GM21367 (cell line): ENCODE data around the gene AMIGO1.
A peak's percentile ranks its signal among the peaks of the same experiment; 100 is the strongest.

Source experiments
- ATAC-seq: cut with Tn5 transposase; IDR thresholded peaks from one replicate; pipeline ENCODE4 v1.9.1; 2021; ENCODE audit not compliant: unreplicated experiment

AMIGO1 gene

GRCh38 chr1:109504974-109505373 lies 4.6 kb downstream of the AMIGO1 start:
- ATAC-seq = no peak

GRCh38 chr1:109503935-109504334 lies 5.6 kb downstream of the AMIGO1 start:
- ATAC-seq = no peak

GRCh38 chr1:109502364-109502851 lies 7.1 kb downstream of the AMIGO1 start:
- ATAC-seq = no peak

- ATAC-seq = no peak
Observed at GRCh38 chr1:109501644-109502363, 7.7 kb downstream of the AMIGO1 start.

- no peak for ATAC-seq
Observed at GRCh38 chr1:109500941-109501381, 8.6 kb downstream of the AMIGO1 start.

GRCh38 chr1:109499661-109500536 lies 9.6 kb downstream of the AMIGO1 start:
- ATAC-seq = no peak

GRCh38 chr1:109499081-109499480 lies 10.4 kb downstream of the AMIGO1 start:
- ATAC-seq = no peak

GRCh38 chr1:109498161-109498801 lies 11.2 kb downstream of the AMIGO1 start:
- ATAC-seq = no peak

- ATAC-seq = no peak
Observed at GRCh38 chr1:109497449-109498160, 11.9 kb downstream of the AMIGO1 start.

GRCh38 chr1:109495738-109496137 lies 13.8 kb downstream of the AMIGO1 start:
- ATAC-seq = no peak

- peak; percentile 72 for ATAC-seq
Observed at GRCh38 chr1:109493805-109494539, 15.6 kb downstream of the AMIGO1 start, which contains the start of gene CYB561D1. TSS of gene CYB561D1 (plus strand) at chr1:109494094. CDS start at chr1:109494140, 46 bp downstream.

GRCh38 chr1:109493227-109493626 lies 16.3 kb downstream of the AMIGO1 start:
- ATAC-seq = no peak

GRCh38 chr1:109492779-109493178 lies 16.7 kb downstream of the AMIGO1 start:
- ATAC-seq = no peak

- ATAC-seq = no peak
Observed at GRCh38 chr1:109491372-109491771, 18.2 kb downstream of the AMIGO1 start.

- ATAC-seq = no peak
Observed at GRCh38 chr1:109490934-109491302, 18.6 kb downstream of the AMIGO1 start.

GRCh38 chr1:109490029-109490933 lies 19.2 kb downstream of the AMIGO1 start:
- no peak for ATAC-seq

GRCh38 chr1:109488696-109489095 lies 20.8 kb downstream of the AMIGO1 start:
- ATAC-seq = no peak

- no peak for ATAC-seq
Observed at GRCh38 chr1:109488201-109488600, 21.3 kb downstream of the AMIGO1 start.

GRCh38 chr1:109487261-109487660 lies 22.3 kb downstream of the AMIGO1 start:
- ATAC-seq = no peak
